Adipocyte (in vitro differentiated cells): Measurements from ENCODE around the gene ARHGAP12.

Experiments used
- DNase-seq: peaks from one replicate; pipeline ENCODE4 v3.0.0-alpha.2; 2015; ENCODE audit warnings: low read depth
- H3K27me3 ChIP-seq: replicated peaks from 2 replicates; pipeline ENCODE4 v1.7.0; 2013; ENCODE audit warnings: mild to moderate bottlenecking, low read length, moderate library complexity; ENCODE audit not compliant: control insufficient read depth, insufficient read depth
- H3K36me3 ChIP-seq: 2 replicates; pipeline ENCODE4 v1.7.0; 2013; ENCODE audit warnings: low read length, mild to moderate bottlenecking, moderate library complexity; ENCODE audit not compliant: control insufficient read depth, insufficient read depth, severe bottlenecking
- H3K4me1 ChIP-seq: 2 replicates; pipeline ENCODE4 v1.7.0; 2013; ENCODE audit warnings: mild to moderate bottlenecking, low read length, moderate library complexity; ENCODE audit not compliant: control insufficient read depth, insufficient read depth
- H3K4me3 ChIP-seq: 2 replicates; pipeline ENCODE4 v1.7.0; 2013; ENCODE audit warnings: mild to moderate bottlenecking, low read length, moderate library complexity
- H3K9ac ChIP-seq: 2 replicates; pipeline ENCODE4 v1.7.0; 2013; ENCODE audit warnings: mild to moderate bottlenecking, low read length, moderate library complexity
- H3K9me3 ChIP-seq: 2 replicates; pipeline ENCODE4 v1.7.0; 2013; ENCODE audit warnings: mild to moderate bottlenecking, low read length, moderate library complexity; ENCODE audit not compliant: control insufficient read depth

The ARHGAP12 gene

GRCh38 chr10:31833753-31834152 lies 94.9 kb downstream of the ARHGAP12 start:
- Histone ChIP-seq H3K36me3 (peaks cover under 1% of the 10 kb centered on the region), H3K9ac (no peak overlapping the region), H3K4me3 (no peak overlapping the region), H3K27me3 (no peaks in the 10 kb centered on the region), H3K4me1 (peaks cover 19% of the 10 kb centered on the region), H3K9me3 (no peaks in the 10 kb centered on the region)
- no peak for DNase-seq

- Histone ChIP-seq H3K36me3 (no peaks in the 10 kb centered on the region), H3K9ac (no peak overlapping the region), H3K4me1 (peaks cover 17% of the 10 kb centered on the region), H3K9me3 (no peaks in the 10 kb centered on the region), H3K4me3 (no peak overlapping the region), H3K27me3 (no peaks in the 10 kb centered on the region)
- no peak for DNase-seq
Measured at GRCh38 chr10:31832261-31832660, 96.4 kb downstream of the ARHGAP12 start.

- H3K36me3 ChIP-seq: no peaks in the 10 kb centered on the region
- no peaks in the 10 kb centered on the region for H3K27me3 ChIP-seq
- no peaks in the 10 kb centered on the region for H3K9me3 ChIP-seq
- DNase-seq: peak; percentile 74
- peak overlapping the region; percentile 47 for H3K4me3 ChIP-seq
- H3K9ac ChIP-seq: no peak overlapping the region
- peaks cover 14% of the 10 kb centered on the region for H3K4me1 ChIP-seq
Measured at GRCh38 chr10:31830887-31831286, 97.7 kb downstream of the ARHGAP12 start.

- no peak overlapping the region for H3K4me3 ChIP-seq
- no peak overlapping the region for H3K9ac ChIP-seq
- H3K9me3 ChIP-seq: no peaks in the 10 kb centered on the region
- peak; percentile 70 for DNase-seq
- H3K27me3 ChIP-seq: no peaks in the 10 kb centered on the region
- H3K4me1 ChIP-seq: peaks cover 14% of the 10 kb centered on the region
- H3K36me3 ChIP-seq: peaks cover 1% of the 10 kb centered on the region
Measured at GRCh38 chr10:31829776-31830175, 98.9 kb downstream of the ARHGAP12 start.

- Histone ChIP-seq H3K4me1 (peaks cover 32% of the 10 kb centered on the region), H3K27me3 (no peaks in the 10 kb centered on the region), H3K36me3 (peaks cover 16% of the 10 kb centered on the region), H3K9ac (no peak overlapping the region), H3K9me3 (no peaks in the 10 kb centered on the region), H3K4me3 (no peak overlapping the region)
- no peak for DNase-seq
Measured at GRCh38 chr10:31823358-31823757, 105.3 kb downstream of the ARHGAP12 start.

- no peak for DNase-seq
- no peaks in the 10 kb centered on the region for H3K9me3 ChIP-seq
Measured at GRCh38 chr10:31822616-31823318, 105.9 kb downstream of the ARHGAP12 start.

GRCh38 chr10:31822150-31822549 lies 106.5 kb downstream of the ARHGAP12 start:
- H3K9me3 ChIP-seq: no peaks in the 10 kb centered on the region
- H3K27me3 ChIP-seq: no peaks in the 10 kb centered on the region
- H3K9ac ChIP-seq: no peak overlapping the region
- H3K4me1 ChIP-seq: peaks cover 32% of the 10 kb centered on the region
- H3K36me3 ChIP-seq: peaks cover 24% of the 10 kb centered on the region
- no peak overlapping the region for H3K4me3 ChIP-seq
- no peak for DNase-seq

More at GRCh38 chr10:31822616-31823318, 105.9 kb downstream of the ARHGAP12 start:
- Histone ChIP-seq H3K9ac (no peak overlapping the region), H3K4me1 (peaks cover 32% of the 10 kb centered on the region), H3K27me3 (no peaks in the 10 kb centered on the region), H3K36me3 (peaks cover 18% of the 10 kb centered on the region), H3K4me3 (no peak overlapping the region)

GRCh38 chr10:31820778-31821369 lies 107.8 kb downstream of the ARHGAP12 start:
- peaks cover 28% of the 10 kb centered on the region for H3K36me3 ChIP-seq
- H3K4me1 ChIP-seq: peaks cover 41% of the 10 kb centered on the region
- DNase-seq: peak; percentile 24
- H3K9me3 ChIP-seq: no peaks in the 10 kb centered on the region
- H3K27me3 ChIP-seq: no peaks in the 10 kb centered on the region
- H3K4me3 ChIP-seq: no peak overlapping the region
- no peak overlapping the region for H3K9ac ChIP-seq

GRCh38 chr10:31820096-31820495 lies 108.5 kb downstream of the ARHGAP12 start:
- no peak overlapping the region for H3K4me3 ChIP-seq
- H3K36me3 ChIP-seq: peaks cover 28% of the 10 kb centered on the region

GRCh38 chr10:31819391-31819820 lies 109.2 kb downstream of the ARHGAP12 start:
- peak; percentile 16 for DNase-seq
- H3K27me3 ChIP-seq: no peaks in the 10 kb centered on the region
- peaks cover 41% of the 10 kb centered on the region for H3K4me1 ChIP-seq
- peak overlapping the region; percentile 44 for H3K9ac ChIP-seq
- no peaks in the 10 kb centered on the region for H3K9me3 ChIP-seq
- H3K4me3 ChIP-seq: peak overlapping the region; percentile 33
- H3K36me3 ChIP-seq: peaks cover 27% of the 10 kb centered on the region

More at GRCh38 chr10:31820096-31820495, 108.5 kb downstream of the ARHGAP12 start:
- no peaks in the 10 kb centered on the region for H3K9me3 ChIP-seq
- H3K4me1 ChIP-seq: peaks cover 41% of the 10 kb centered on the region
- DNase-seq: peak; percentile 16
- H3K27me3 ChIP-seq: no peaks in the 10 kb centered on the region
- H3K9ac ChIP-seq: peak overlapping the region; percentile 44

GRCh38 chr10:31816318-31816717 lies 112.3 kb downstream of the ARHGAP12 start:
- peaks cover 33% of the 10 kb centered on the region for H3K4me1 ChIP-seq
- peak; percentile 69 for DNase-seq
- H3K9ac ChIP-seq: peak overlapping the region; percentile 58
- no peak overlapping the region for H3K4me3 ChIP-seq
- H3K36me3 ChIP-seq: peaks cover 34% of the 10 kb centered on the region
- H3K27me3 ChIP-seq: no peaks in the 10 kb centered on the region
- no peaks in the 10 kb centered on the region for H3K9me3 ChIP-seq
